ENCODE results near the gene HBP1. TPM values are rescaled to one million over a fixed set of nuclear protein-coding genes. Genes with fewer than 3 reads are reported as not detected.
"Not testable (repeated sequence)": the region's sequence is repeated elsewhere in the genome, so short reads cannot be mapped to it uniquely, and the experiment has no call there.

The HBP1 gene
- polyA plus RNA-seq, 2 donors = 48.7 to 58.9 TPM

GRCh38 chr7:107154826-107155225 is 14.0 kb upstream of the HBP1 start:
- WGBS, 2 donors = 96 to 97% methylated on average over 6 of the region's 6 CpGs

GRCh38 chr7:107155726-107156125 is 13.1 kb upstream of the HBP1 start:
- not testable (repeated sequence) for H3K27ac ChIP-seq (ENCODE audit: low read depth in 2 of 2, low read length in 1 of 2)

More at GRCh38 chr7:107154826-107155225, 14.0 kb upstream of the HBP1 start:
- no peaks in the 10 kb centered on the region for H3K27me3 ChIP-seq (ENCODE audit: control insufficient read depth in 1 of 2, insufficient read depth in 2 of 2, low read length in 2 of 2)
- H3K27ac ChIP-seq (ENCODE audit: low read depth in 2 of 2, low read length in 1 of 2) = no peak overlapping the region
- H3K9me3 ChIP-seq (ENCODE audit: control insufficient read depth in 2 of 2, insufficient read depth in 1 of 2, low read depth in 1 of 2, low read length in 1 of 2) = no peaks in the 10 kb centered on the region
- peaks cover 0 to 2% of the 10 kb centered on the region in 2 donors for H3K36me3 ChIP-seq (ENCODE audit: control insufficient read depth in 2 of 2, insufficient read depth in 2 of 2, low read length in 1 of 2)
- H3K4me1 ChIP-seq (ENCODE audit: control insufficient read depth in 2 of 2, insufficient read depth in 2 of 2, low read length in 1 of 2) = no peaks in the 10 kb centered on the region
- H3K4me3 ChIP-seq (ENCODE audit: low read depth in 1 of 2, low read length in 2 of 2) = no peak overlapping the region

GRCh38 chr7:107157091-107157490 is 11.7 kb upstream of the HBP1 start:
- Histone ChIP-seq H3K27me3 (ENCODE audit: control insufficient read depth in 1 of 2, insufficient read depth in 2 of 2, low read length in 2 of 2) (no peaks in the 10 kb centered on the region), H3K4me3 (ENCODE audit: low read depth in 1 of 2, low read length in 2 of 2) (no peak overlapping the region), H3K27ac (ENCODE audit: low read depth in 2 of 2, low read length in 1 of 2) (no peak overlapping the region), H3K36me3 (ENCODE audit: control insufficient read depth in 2 of 2, insufficient read depth in 2 of 2, low read length in 1 of 2) (peaks cover 0 to 2% of the 10 kb centered on the region in 2 donors), H3K4me1 (ENCODE audit: control insufficient read depth in 2 of 2, insufficient read depth in 2 of 2, low read length in 1 of 2) (no peaks in the 10 kb centered on the region), H3K9me3 (ENCODE audit: control insufficient read depth in 2 of 2, insufficient read depth in 1 of 2, low read depth in 1 of 2, low read length in 1 of 2) (no peaks in the 10 kb centered on the region)
- WGBS, 2 donors = 94 to 95% methylated on average over 7 of the region's 7 CpGs

More at GRCh38 chr7:107155726-107156125, 13.1 kb upstream of the HBP1 start:
- H3K4me3 ChIP-seq (ENCODE audit: low read depth in 1 of 2, low read length in 2 of 2); H3K36me3 ChIP-seq (ENCODE audit: control insufficient read depth in 2 of 2, insufficient read depth in 2 of 2, low read length in 1 of 2); H3K9me3 ChIP-seq (ENCODE audit: control insufficient read depth in 2 of 2, insufficient read depth in 1 of 2, low read depth in 1 of 2, low read length in 1 of 2); H3K27me3 ChIP-seq (ENCODE audit: control insufficient read depth in 1 of 2, insufficient read depth in 2 of 2, low read length in 2 of 2); H3K4me1 ChIP-seq (ENCODE audit: control insufficient read depth in 2 of 2, insufficient read depth in 2 of 2, low read length in 1 of 2): not testable (repeated sequence)
- 93 to 95% methylated on average over 3 of the region's 3 CpGs for WGBS, 2 donors

- H3K4me1 ChIP-seq (ENCODE audit: control insufficient read depth in 2 of 2, insufficient read depth in 2 of 2, low read length in 1 of 2) = no peaks in the 10 kb centered on the region
- 82 to 89% methylated on average over 2 of the region's 2 CpGs for WGBS, 2 donors
- no peaks in the 10 kb centered on the region for H3K9me3 ChIP-seq (ENCODE audit: control insufficient read depth in 2 of 2, insufficient read depth in 1 of 2, low read depth in 1 of 2, low read length in 1 of 2)
- H3K36me3 ChIP-seq (ENCODE audit: control insufficient read depth in 2 of 2, insufficient read depth in 2 of 2, low read length in 1 of 2) = peaks cover 0 to 2% of the 10 kb centered on the region in 2 donors
- H3K27ac ChIP-seq (ENCODE audit: low read depth in 2 of 2, low read length in 1 of 2) = no peak overlapping the region
- no peak overlapping the region for H3K4me3 ChIP-seq (ENCODE audit: low read depth in 1 of 2, low read length in 2 of 2)
- no peaks in the 10 kb centered on the region for H3K27me3 ChIP-seq (ENCODE audit: control insufficient read depth in 1 of 2, insufficient read depth in 2 of 2, low read length in 2 of 2)
Measured at GRCh38 chr7:107158028-107158427, 10.8 kb upstream of the HBP1 start.

- 79 to 83% methylated on average over 2 of the region's 2 CpGs for WGBS, 2 donors
- Histone ChIP-seq H3K27me3 (ENCODE audit: control insufficient read depth in 1 of 2, insufficient read depth in 2 of 2, low read length in 2 of 2) (no peaks in the 10 kb centered on the region), H3K36me3 (ENCODE audit: control insufficient read depth in 2 of 2, insufficient read depth in 2 of 2, low read length in 1 of 2) (no peaks in the 10 kb centered on the region), H3K9me3 (ENCODE audit: control insufficient read depth in 2 of 2, insufficient read depth in 1 of 2, low read depth in 1 of 2, low read length in 1 of 2) (no peaks in the 10 kb centered on the region), H3K27ac (ENCODE audit: low read depth in 2 of 2, low read length in 1 of 2) (no peak overlapping the region), H3K4me3 (ENCODE audit: low read depth in 1 of 2, low read length in 2 of 2) (no peak overlapping the region), H3K4me1 (ENCODE audit: control insufficient read depth in 2 of 2, insufficient read depth in 2 of 2, low read length in 1 of 2) (no peaks in the 10 kb centered on the region)
Measured at GRCh38 chr7:107160389-107160788, 8.4 kb upstream of the HBP1 start.

GRCh38 chr7:107161415-107161814 is 7.4 kb upstream of the HBP1 start:
- 83 to 87% methylated on average over 3 of the region's 3 CpGs for WGBS, 2 donors
- no peaks in the 10 kb centered on the region for H3K4me1 ChIP-seq (ENCODE audit: control insufficient read depth in 2 of 2, insufficient read depth in 2 of 2, low read length in 1 of 2)
- H3K36me3 ChIP-seq (ENCODE audit: control insufficient read depth in 2 of 2, insufficient read depth in 2 of 2, low read length in 1 of 2) = no peaks in the 10 kb centered on the region
- H3K27me3 ChIP-seq (ENCODE audit: control insufficient read depth in 1 of 2, insufficient read depth in 2 of 2, low read length in 2 of 2) = no peaks in the 10 kb centered on the region
- no peak overlapping the region for H3K4me3 ChIP-seq (ENCODE audit: low read depth in 1 of 2, low read length in 2 of 2)
- no peaks in the 10 kb centered on the region for H3K9me3 ChIP-seq (ENCODE audit: control insufficient read depth in 2 of 2, insufficient read depth in 1 of 2, low read depth in 1 of 2, low read length in 1 of 2)
- H3K27ac ChIP-seq (ENCODE audit: low read depth in 2 of 2, low read length in 1 of 2) = no peak overlapping the region

- 71 to 74% methylated on average over 5 of the region's 5 CpGs for WGBS, 2 donors
- Histone ChIP-seq H3K36me3 (ENCODE audit: control insufficient read depth in 2 of 2, insufficient read depth in 2 of 2, low read length in 1 of 2) (no peaks in the 10 kb centered on the region), H3K27me3 (ENCODE audit: control insufficient read depth in 1 of 2, insufficient read depth in 2 of 2, low read length in 2 of 2) (no peaks in the 10 kb centered on the region), H3K4me3 (ENCODE audit: low read depth in 1 of 2, low read length in 2 of 2) (no peak overlapping the region), H3K9me3 (ENCODE audit: control insufficient read depth in 2 of 2, insufficient read depth in 1 of 2, low read depth in 1 of 2, low read length in 1 of 2) (no peaks in the 10 kb centered on the region), H3K4me1 (ENCODE audit: control insufficient read depth in 2 of 2, insufficient read depth in 2 of 2, low read length in 1 of 2) (no peaks in the 10 kb centered on the region), H3K27ac (ENCODE audit: low read depth in 2 of 2, low read length in 1 of 2) (no peak overlapping the region)
Measured at GRCh38 chr7:107162475-107162874, 6.3 kb upstream of the HBP1 start.

GRCh38 chr7:107164092-107164491 is 4.7 kb upstream of the HBP1 start:
- no peak overlapping the region for H3K4me3 ChIP-seq (ENCODE audit: low read depth in 1 of 2, low read length in 2 of 2)
- H3K9me3 ChIP-seq (ENCODE audit: control insufficient read depth in 2 of 2, insufficient read depth in 1 of 2, low read depth in 1 of 2, low read length in 1 of 2) = no peaks in the 10 kb centered on the region
- no peaks in the 10 kb centered on the region for H3K4me1 ChIP-seq (ENCODE audit: control insufficient read depth in 2 of 2, insufficient read depth in 2 of 2, low read length in 1 of 2)
- WGBS, 2 donors = 48 to 54% methylated on average over 2 of the region's 2 CpGs
- H3K27me3 ChIP-seq (ENCODE audit: control insufficient read depth in 1 of 2, insufficient read depth in 2 of 2, low read length in 2 of 2) = no peaks in the 10 kb centered on the region
- no peak overlapping the region for H3K27ac ChIP-seq (ENCODE audit: low read depth in 2 of 2, low read length in 1 of 2)
- no peaks in the 10 kb centered on the region for H3K36me3 ChIP-seq (ENCODE audit: control insufficient read depth in 2 of 2, insufficient read depth in 2 of 2, low read length in 1 of 2)

GRCh38 chr7:107165341-107165740 is 3.5 kb upstream of the HBP1 start:
- Histone ChIP-seq H3K27me3 (ENCODE audit: control insufficient read depth in 1 of 2, insufficient read depth in 2 of 2, low read length in 2 of 2) (no peaks in the 10 kb centered on the region), H3K27ac (ENCODE audit: low read depth in 2 of 2, low read length in 1 of 2) (no peak overlapping the region), H3K4me3 (ENCODE audit: low read depth in 1 of 2, low read length in 2 of 2) (no peak overlapping the region), H3K36me3 (ENCODE audit: control insufficient read depth in 2 of 2, insufficient read depth in 2 of 2, low read length in 1 of 2) (no peaks in the 10 kb centered on the region), H3K9me3 (ENCODE audit: control insufficient read depth in 2 of 2, insufficient read depth in 1 of 2, low read depth in 1 of 2, low read length in 1 of 2) (no peaks in the 10 kb centered on the region), H3K4me1 (ENCODE audit: control insufficient read depth in 2 of 2, insufficient read depth in 2 of 2, low read length in 1 of 2) (no peaks in the 10 kb centered on the region)
- WGBS, 2 donors = 79% methylated on average over 3 of the region's 3 CpGs

GRCh38 chr7:107166736-107167426 is 1.9 kb upstream of the HBP1 start:
- Histone ChIP-seq H3K27me3 (ENCODE audit: control insufficient read depth in 1 of 2, insufficient read depth in 2 of 2, low read length in 2 of 2) (no peaks in the 10 kb centered on the region), H3K36me3 (ENCODE audit: control insufficient read depth in 2 of 2, insufficient read depth in 2 of 2, low read length in 1 of 2) (peaks cover 0 to 2% of the 10 kb centered on the region in 2 donors), H3K27ac (ENCODE audit: low read depth in 2 of 2, low read length in 1 of 2) (peak overlapping the region in 1 of 2 donors; percentile 100), H3K4me3 (ENCODE audit: low read depth in 1 of 2, low read length in 2 of 2) (peak overlapping the region in 1 of 2 donors; percentile 62), H3K9me3 (ENCODE audit: control insufficient read depth in 2 of 2, insufficient read depth in 1 of 2, low read depth in 1 of 2, low read length in 1 of 2) (no peaks in the 10 kb centered on the region), H3K4me1 (ENCODE audit: control insufficient read depth in 2 of 2, insufficient read depth in 2 of 2, low read length in 1 of 2) (no peaks in the 10 kb centered on the region)
- WGBS, 2 donors = 37% methylated on average over 5 of the region's 5 CpGs
